Activated T-helper 17 cell treated with anti-CD3 and anti-CD28 coated beads, Interleukin-2, amount 50 U/mL, for 72 hours (primary cell): ENCODE measurements around the gene SNX11. TPM values are rescaled to one million over a fixed set of nuclear protein-coding genes. Genes with fewer than 3 reads are reported as not detected.

Experiments
- ATAC-seq: fragments of 150-1000 bp; cut with Tn5 transposase; replicated peaks from 2 replicates; pipeline ENCODE4 v1.10.0; 2021; ENCODE audit warnings: mild to moderate bottlenecking, moderate library complexity
- H3K27ac Mint-ChIP-seq: one replicate; pipeline ENCODE4 v1.8.0; 2022; ENCODE audit warnings: mixed read lengths
- H3K27me3 Mint-ChIP-seq: one replicate; pipeline ENCODE4 v1.8.0; 2022; ENCODE audit warnings: mixed read lengths
- H3K36me3 Mint-ChIP-seq: one replicate; pipeline ENCODE4 v1.8.0; 2022; ENCODE audit warnings: low read depth, mild to moderate bottlenecking, mixed read lengths
- H3K4me1 Mint-ChIP-seq: one replicate; pipeline ENCODE4 v1.8.0; 2022; ENCODE audit warnings: mixed read lengths
- H3K4me3 Mint-ChIP-seq: one replicate; pipeline ENCODE4 v1.8.0; 2022; ENCODE audit warnings: mild to moderate bottlenecking, mixed read lengths
- H3K9me3 Mint-ChIP-seq: one replicate; pipeline ENCODE4 v1.8.0; 2022; ENCODE audit warnings: mixed read lengths
- total RNA-seq, 2 donors: library from RNA; stranded (reverse); gene quantifications; one replicate each; pipeline ENCODE4 v1.2.3, GENCODE V29; 2022

SNX11 gene
- total RNA-seq, 2 donors from 2014 or later: 22.8 to 24.7 TPM

- Mint-ChIP-seq H3K27me3 (no peaks in the 10 kb centered on the region), H3K4me1 (no peaks in the 10 kb centered on the region), H3K27ac (no peak overlapping the region), H3K9me3 (no peaks in the 10 kb centered on the region), H3K36me3 (peaks cover 75% of the 10 kb centered on the region), H3K4me3 (no peak overlapping the region)
- no peak for ATAC-seq
These were observed 46.3 kb downstream of the SNX11 start for GRCh38 chr17:48153691-48154358.

GRCh38 chr17:48155889-48156611 is 48.5 kb downstream of the SNX11 start:
- no peaks in the 10 kb centered on the region for H3K27me3 Mint-ChIP-seq
- no peak for ATAC-seq
- H3K27ac Mint-ChIP-seq: peak overlapping the region; percentile 28
- no peaks in the 10 kb centered on the region for H3K4me1 Mint-ChIP-seq
- peaks cover 78% of the 10 kb centered on the region for H3K36me3 Mint-ChIP-seq
- H3K4me3 Mint-ChIP-seq: no peak overlapping the region
- H3K9me3 Mint-ChIP-seq: no peaks in the 10 kb centered on the region

- no peaks in the 10 kb centered on the region for H3K4me1 Mint-ChIP-seq
- no peak overlapping the region for H3K27ac Mint-ChIP-seq
- no peaks in the 10 kb centered on the region for H3K9me3 Mint-ChIP-seq
- no peak overlapping the region for H3K4me3 Mint-ChIP-seq
- H3K36me3 Mint-ChIP-seq: peaks cover 80% of the 10 kb centered on the region
- ATAC-seq: no peak
- H3K27me3 Mint-ChIP-seq: no peaks in the 10 kb centered on the region
These were observed 51.7 kb downstream of the SNX11 start for GRCh38 chr17:48159232-48159631.

- Mint-ChIP-seq H3K4me1 (no peaks in the 10 kb centered on the region), H3K36me3 (peaks cover 84% of the 10 kb centered on the region), H3K4me3 (no peak overlapping the region), H3K27ac (no peak overlapping the region), H3K9me3 (no peaks in the 10 kb centered on the region), H3K27me3 (no peaks in the 10 kb centered on the region)
- ATAC-seq: no peak
These were observed 52.9 kb downstream of the SNX11 start for GRCh38 chr17:48160177-48161081.

- H3K4me1 Mint-ChIP-seq: no peaks in the 10 kb centered on the region
These were observed 53.8 kb downstream of the SNX11 start for GRCh38 chr17:48161127-48161905.

GRCh38 chr17:48162306-48162934 is 54.9 kb downstream of the SNX11 start:
- peak overlapping the region; percentile 10 for H3K27ac Mint-ChIP-seq
- H3K4me1 Mint-ChIP-seq: no peaks in the 10 kb centered on the region
- no peaks in the 10 kb centered on the region for H3K27me3 Mint-ChIP-seq
- H3K9me3 Mint-ChIP-seq: no peaks in the 10 kb centered on the region
- H3K36me3 Mint-ChIP-seq: peaks cover 81% of the 10 kb centered on the region
- ATAC-seq: no peak
- H3K4me3 Mint-ChIP-seq: no peak overlapping the region

More at GRCh38 chr17:48161127-48161905, 53.8 kb downstream of the SNX11 start:
- Mint-ChIP-seq H3K9me3 (no peaks in the 10 kb centered on the region), H3K4me3 (no peak overlapping the region), H3K36me3 (peaks cover 82% of the 10 kb centered on the region), H3K27ac (no peak overlapping the region), H3K27me3 (no peaks in the 10 kb centered on the region)
- no peak for ATAC-seq

GRCh38 chr17:48162946-48163506 is 55.5 kb downstream of the SNX11 start:
- Mint-ChIP-seq H3K4me1 (no peaks in the 10 kb centered on the region), H3K27ac (peak overlapping the region; percentile 10), H3K9me3 (no peaks in the 10 kb centered on the region), H3K36me3 (peaks cover 85% of the 10 kb centered on the region), H3K27me3 (no peaks in the 10 kb centered on the region), H3K4me3 (no peak overlapping the region)
- ATAC-seq: no peak

GRCh38 chr17:48163809-48164208 is 56.2 kb downstream of the SNX11 start:
- Mint-ChIP-seq H3K36me3 (peaks cover 90% of the 10 kb centered on the region), H3K9me3 (no peaks in the 10 kb centered on the region), H3K27ac (peak overlapping the region; percentile 10), H3K4me3 (no peak overlapping the region), H3K4me1 (no peaks in the 10 kb centered on the region), H3K27me3 (no peaks in the 10 kb centered on the region)
- ATAC-seq: no peak

GRCh38 chr17:48169926-48170325 is 62.4 kb downstream of the SNX11 start:
- Mint-ChIP-seq H3K27ac (no peak overlapping the region), H3K36me3 (peaks cover 67% of the 10 kb centered on the region), H3K9me3 (no peaks in the 10 kb centered on the region), H3K4me3 (no peak overlapping the region), H3K27me3 (no peaks in the 10 kb centered on the region), H3K4me1 (peaks cover 15% of the 10 kb centered on the region)
- ATAC-seq: no peak

Other genes with a start within 250 kb of the SNX11 start
- 10 to 100 TPM; 23.7 to 24.2 TPM for gene SP2, start 211.5 kb upstream of the SNX11 start, total RNA-seq
- gene PNPO, start 166.2 kb upstream of the SNX11 start, total RNA-seq: 10 to 100 TPM; 18.0 to 33.7 TPM
- gene PRR15L, start 149.9 kb upstream of the SNX11 start, total RNA-seq: not detected
- gene CDK5RAP3, start 136.7 kb upstream of the SNX11 start, total RNA-seq: 100 to 1,000 TPM; 139 to 216 TPM
- gene COPZ2, start 70.0 kb upstream of the SNX11 start, total RNA-seq: 1 to 10 TPM; 1.3 to 2.0 TPM
- gene NFE2L1, start 59.4 kb upstream of the SNX11 start, total RNA-seq: 10 to 100 TPM; 77.7 to 91.8 TPM
- gene CBX1, start 6.3 kb upstream of the SNX11 start, total RNA-seq: 10 to 100 TPM; 30.0 to 48.4 TPM